ENCODE measurements around the gene XKR8. TPM values are rescaled to one million over a fixed set of nuclear protein-coding genes. Genes with fewer than 3 reads are reported as not detected.

Gene XKR8
- total and polyA plus RNA-seq, 9 of the 15 experiments (the other 6 are each of a cell fraction or from before 2014, with no cell fraction given) = 0.45 to 2.8 (median 1.7) TPM

GRCh38 chr1:27974417-27974781, 14.6 kb downstream of the XKR8 start:
- H4K20me1 ChIP-seq (replicated peaks; ENCODE audit: control insufficient read depth, insufficient read depth, low read length) = no peaks in the 10 kb centered on the region
- H3K4me1 ChIP-seq (replicated peaks in 1 of 2; ENCODE audit: control insufficient read depth in 2 of 2, insufficient read depth in 2 of 2, low read length in 2 of 2) = peaks cover 5 to 7% of the 10 kb centered on the region in 2 experiments; a peak in 4 of 5 replicates
- H3K4me3 ChIP-seq = no peak overlapping the region
- no peak overlapping the region for H3K4me2 ChIP-seq (ENCODE audit: insufficient read depth, low read length)
- no peak overlapping the region for H2AFZ ChIP-seq (ENCODE audit: low read depth, low read length)
- FAIRE-seq = no peak
- no peaks in the 10 kb centered on the region for H3K27me3 ChIP-seq (ENCODE audit: control insufficient read depth in 2 of 2, insufficient read depth in 2 of 2, low read length in 2 of 2)
- ATAC-seq = no peak
- no peaks in the 10 kb centered on the region for H3K9me1 ChIP-seq (ENCODE audit: control insufficient read depth, insufficient read depth, low read length)
- H3K9ac ChIP-seq (ENCODE audit: insufficient read depth in 1 of 2, low read depth in 2 of 2, low read length in 2 of 2) = no peak overlapping the region
- ChIA-PET CTCF (ENCODE audit: low intra/inter-chr PET ratio) (no interaction called here), POLR2A (interaction anchor here (0.6 to 1.4 kb wide), 3 partner anchors 14 to 67 kb away, joined by 3 to 4 read pairs (median 3); no protein-coding TSS in a partner anchor)
- no peaks in the 10 kb centered on the region for H3K79me2 ChIP-seq (ENCODE audit: control insufficient read depth, insufficient read depth, low read length)
- H3K9me3 ChIP-seq (replicated peaks; ENCODE audit: control insufficient read depth, insufficient read depth, low read depth, low read length) = no peaks in the 10 kb centered on the region
- peaks cover 72% of the 10 kb centered on the region for H3K36me3 ChIP-seq (ENCODE audit: control insufficient read depth, insufficient read depth, low read length)
- no peak overlapping the region for H3K27ac ChIP-seq (ENCODE audit: extremely low read depth, low read depth, low read length)
- TF ChIP-seq ZNF217 (CRISPR knock-in tag; IDR thresholded peaks at IDR 0.05) (no peak), TAF9B (IDR thresholded peaks at IDR 0.05; ENCODE audit: partially characterized antibody) (no peak), RAD21 (CRISPR knock-in tag; conservative IDR thresholded peaks at IDR 0.05 in 1 of 2, IDR thresholded peaks at IDR 0.05 in 1 of 2) (no peak), PPARD (CRISPR knock-in tag; IDR thresholded peaks at IDR 0.05) (no peak), ARNT (IDR thresholded peaks at IDR 0.05) (no peak), JUN (IDR thresholded peaks at IDR 0.05; ENCODE audit: borderline replicate concordance, low read depth, low read length) (no peak), JUN (CRISPR knock-in tag; IDR thresholded peaks at IDR 0.05; ENCODE audit: borderline replicate concordance) (no peak), ZNF445 (CRISPR knock-in tag; IDR thresholded peaks at IDR 0.05; ENCODE audit: low read depth) (no peak), MAZ (CRISPR knock-in tag; conservative IDR thresholded peaks at IDR 0.05 in 1 of 2, IDR thresholded peaks at IDR 0.05 in 1 of 2) (no peak), SMC3 (conservative IDR thresholded peaks at IDR 0.05; ENCODE audit: insufficient read depth, low read depth, low read length) (no peak), ZNF655 (CRISPR knock-in tag; IDR thresholded peaks at IDR 0.05) (no peak), TRIM28 (IDR thresholded peaks at IDR 0.05) (no peak), ZNF124 (CRISPR knock-in tag; IDR thresholded peaks at IDR 0.05) (no peak), PYGO2 (tag; IDR thresholded peaks at IDR 0.05) (no peak), POLR2A (conservative IDR thresholded peaks at IDR 0.05) (no peak), FOXJ2 (tag; IDR thresholded peaks at IDR 0.05) (no peak)
- BruUV-seq (replicated peaks) = no TSS peak
- intact Hi-C loops (cut with micrococcal nuclease) = no loop called here
- DNase-seq (ENCODE audit: extremely low read depth in 1 of 4, low spot score in 3 of 4) = no peak
- in situ Hi-C loops (cut with MboI) = no loop called here
